SU-DHL-6 (cell line): Measurements from ENCODE around the gene IYD.

Source experiments
- H2AFZ ChIP-seq: fragments of 200-600 bp; sonication (generic); 2 replicates; pipeline ENCODE4 v1.6.1; 2014; ENCODE audit warnings: low read depth, mild to moderate bottlenecking, moderate library complexity, mixed read lengths, antibody characterized with exemption, low read length; ENCODE audit not compliant: severe bottlenecking
- H3F3A ChIP-seq: fragments of 200-600 bp; shearing (Covaris generic); 2 replicates; pipeline ENCODE4 v1.6.0; 2016; ENCODE audit warnings: antibody characterized with exemption, mild to moderate bottlenecking; ENCODE audit not compliant: insufficient read depth
- H3K27ac ChIP-seq: fragments of 200-600 bp; sonication (generic); 2 replicates; pipeline ENCODE4 v1.5.1; 2016; ENCODE audit warnings: low read depth, mild to moderate bottlenecking, low read length, moderate library complexity, mixed read lengths
- H3K27me3 ChIP-seq: fragments of 200-600 bp; sonication (generic), shearing (Covaris generic); 2 replicates; pipeline ENCODE4 v1.6.0; 2014; ENCODE audit warnings: mild to moderate bottlenecking, low read length
- H3K36me3 ChIP-seq: fragments of 200-600 bp; sonication (generic); 2 replicates; pipeline ENCODE4 v1.6.1; 2014; ENCODE audit warnings: mild to moderate bottlenecking, low read length, mixed read lengths
- H3K4me2 ChIP-seq: fragments of 300-600, 200-600 bp; shearing (Covaris generic), sonication (generic); 2 replicates; pipeline ENCODE4 v1.6.0; 2014; ENCODE audit warnings: low read length, low read depth, mild to moderate bottlenecking; ENCODE audit not compliant: poor library complexity, severe bottlenecking
- H3K4me3 ChIP-seq: fragments of 200-600 bp; sonication (generic); 2 replicates; pipeline ENCODE4 v1.5.1; 2014; ENCODE audit warnings: antibody characterized with exemption, low read length, mild to moderate bottlenecking, mixed read lengths; ENCODE audit not compliant: insufficient read depth, poor library complexity, severe bottlenecking
- H3K79me2 ChIP-seq: fragments of 200-600 bp; sonication (generic); 2 replicates; pipeline ENCODE4 v1.6.1; 2014; ENCODE audit warnings: mild to moderate bottlenecking, low read length, moderate library complexity; ENCODE audit not compliant: insufficient read depth
- H3K9ac ChIP-seq: fragments of 200-600 bp; sonication (generic); 2 replicates; pipeline ENCODE4 v1.7.0; 2014; ENCODE audit warnings: mild to moderate bottlenecking, low read length
- H3K9me2 ChIP-seq: fragments of 200-600 bp; sonication (generic); replicated peaks from 2 replicates; pipeline ENCODE4 v1.6.1; 2014; ENCODE audit warnings: low read length; ENCODE audit not compliant: insufficient read depth
- H3K9me3 ChIP-seq: fragments of 200-600 bp; sonication (generic); 2 replicates; pipeline ENCODE4 v1.6.1; 2014; ENCODE audit warnings: low read length, mixed read lengths; ENCODE audit not compliant: insufficient read depth
- H4K20me1 ChIP-seq: fragments of 200-600 bp; sonication (generic); 2 replicates; pipeline ENCODE4 v1.6.1; 2014; ENCODE audit warnings: low read depth, mild to moderate bottlenecking, antibody characterized with exemption, low read length, moderate library complexity, mixed read lengths
- EZH2phosphoT487 ChIP-seq: fragments of 200-600 bp; sonication (generic), shearing (Covaris generic); conservative IDR thresholded peaks from 2 replicates; pipeline ENCODE4 v1.6.1; 2018; ENCODE audit warnings: mild to moderate bottlenecking, antibody characterized with exemption, low read length, moderate library complexity, mixed read lengths
- TF ChIP-seq, protein P1 (sequence below): fragments of 200-600 bp; sonication (generic); IDR thresholded peaks from one replicate; pipeline ENCODE4 v1.5.1; 2017; ENCODE audit warnings: antibody characterized with exemption, mild to moderate bottlenecking, low read length, moderate library complexity; ENCODE audit not compliant: insufficient read depth, poor library complexity, severe bottlenecking

IYD gene

GRCh38 chr6:150349546-150349945, 19.3 kb upstream of the IYD start:
- Histone ChIP-seq H3K27ac (no peak overlapping the region), H3K4me3 (no peak overlapping the region), H3K9me3 (no peaks in the 10 kb centered on the region), H3K9ac (no peak overlapping the region), H3K27me3 (no peaks in the 10 kb centered on the region), H4K20me1 (no peaks in the 10 kb centered on the region), H3K9me2 (no peaks in the 10 kb centered on the region), H3F3A (no peaks in the 10 kb centered on the region), H3K79me2 (no peaks in the 10 kb centered on the region), H3K36me3 (no peaks in the 10 kb centered on the region), H3K4me2 (no peak overlapping the region), H2AFZ (no peak overlapping the region)
- TF ChIP-seq EZH2phosphoT487 = no peak
- TF ChIP-seq, protein P1, sequence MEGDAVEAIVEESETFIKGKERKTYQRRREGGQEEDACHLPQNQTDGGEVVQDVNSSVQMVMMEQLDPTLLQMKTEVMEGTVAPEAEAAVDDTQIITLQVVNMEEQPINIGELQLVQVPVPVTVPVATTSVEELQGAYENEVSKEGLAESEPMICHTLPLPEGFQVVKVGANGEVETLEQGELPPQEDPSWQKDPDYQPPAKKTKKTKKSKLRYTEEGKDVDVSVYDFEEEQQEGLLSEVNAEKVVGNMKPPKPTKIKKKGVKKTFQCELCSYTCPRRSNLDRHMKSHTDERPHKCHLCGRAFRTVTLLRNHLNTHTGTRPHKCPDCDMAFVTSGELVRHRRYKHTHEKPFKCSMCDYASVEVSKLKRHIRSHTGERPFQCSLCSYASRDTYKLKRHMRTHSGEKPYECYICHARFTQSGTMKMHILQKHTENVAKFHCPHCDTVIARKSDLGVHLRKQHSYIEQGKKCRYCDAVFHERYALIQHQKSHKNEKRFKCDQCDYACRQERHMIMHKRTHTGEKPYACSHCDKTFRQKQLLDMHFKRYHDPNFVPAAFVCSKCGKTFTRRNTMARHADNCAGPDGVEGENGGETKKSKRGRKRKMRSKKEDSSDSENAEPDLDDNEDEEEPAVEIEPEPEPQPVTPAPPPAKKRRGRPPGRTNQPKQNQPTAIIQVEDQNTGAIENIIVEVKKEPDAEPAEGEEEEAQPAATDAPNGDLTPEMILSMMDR = no peak

DNA sequence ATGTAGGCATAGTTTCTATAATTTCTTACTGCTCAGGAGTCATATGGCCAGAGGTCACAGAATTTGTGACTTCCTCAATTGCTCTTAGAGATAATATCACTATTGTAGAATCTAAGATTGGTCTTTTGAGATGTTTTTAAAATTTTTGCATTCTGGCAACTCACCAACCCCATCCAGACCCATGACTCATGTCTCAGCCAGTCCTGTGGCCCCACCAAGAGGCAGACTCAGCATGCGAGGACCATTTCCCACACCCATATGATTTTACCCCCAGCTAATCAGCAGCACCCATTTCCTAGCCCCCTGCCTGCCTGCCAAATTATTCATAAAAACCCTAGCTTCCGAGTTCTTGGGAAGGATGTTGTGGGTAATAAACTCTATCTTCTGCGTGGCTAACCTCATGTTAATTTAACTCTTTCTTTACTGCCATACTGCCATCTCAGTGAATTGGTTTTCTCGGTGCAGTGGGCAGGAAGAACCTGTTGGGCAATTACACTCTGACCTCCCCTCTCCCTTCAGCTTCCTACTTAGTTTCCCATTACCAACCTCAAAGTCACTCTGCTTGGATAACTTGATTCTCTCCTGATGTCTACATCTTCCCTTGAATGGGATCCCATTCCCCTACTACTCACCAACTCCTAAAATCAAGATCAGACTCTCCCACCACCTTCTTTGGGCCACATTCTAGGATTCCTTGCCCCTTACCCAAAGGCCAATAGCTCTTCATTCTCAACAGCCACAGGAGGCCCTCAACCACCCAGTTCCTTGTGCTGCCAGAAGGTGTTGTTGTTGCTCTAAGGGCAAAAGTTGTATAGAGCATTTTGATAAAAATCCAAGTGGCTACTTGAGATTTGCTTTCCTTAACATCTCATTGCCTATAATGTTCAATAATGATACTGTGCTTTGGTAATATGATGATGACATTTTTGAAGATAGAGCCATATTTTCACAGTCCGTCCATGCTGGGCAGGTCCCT, 16.2 kb upstream of the IYD start:
- Histone ChIP-seq H3K36me3 (no peaks in the 10 kb centered on the region), H3K4me3 (no peak overlapping the region), H3K27ac (no peak overlapping the region), H3K9me2 (no peaks in the 10 kb centered on the region), H3K4me2 (no peak overlapping the region), H4K20me1 (no peaks in the 10 kb centered on the region), H3F3A (no peaks in the 10 kb centered on the region), H3K9ac (no peak overlapping the region), H2AFZ (no peak overlapping the region), H3K9me3 (no peaks in the 10 kb centered on the region), H3K27me3 (no peaks in the 10 kb centered on the region), H3K79me2 (no peaks in the 10 kb centered on the region)
- no peak for TF ChIP-seq EZH2phosphoT487
- TF ChIP-seq, protein P1 = no peak

- Histone ChIP-seq H4K20me1 (no peaks in the 10 kb centered on the region), H3K79me2 (no peaks in the 10 kb centered on the region), H3F3A (no peaks in the 10 kb centered on the region), H3K9me2 (no peaks in the 10 kb centered on the region), H3K27ac (no peak overlapping the region), H3K4me3 (no peak overlapping the region), H3K9me3 (no peaks in the 10 kb centered on the region), H3K4me2 (no peak overlapping the region), H3K9ac (no peak overlapping the region), H2AFZ (no peak overlapping the region), H3K36me3 (no peaks in the 10 kb centered on the region), H3K27me3 (no peaks in the 10 kb centered on the region)
- no peak for TF ChIP-seq EZH2phosphoT487
- TF ChIP-seq, protein P1 = no peak
Observed at GRCh38 chr6:150353445-150353844, 15.4 kb upstream of the IYD start.
